GM19438 (cell line): Measurements from ENCODE around the gene PRKRA.
"Not testable (repeated sequence)": the region's sequence is repeated elsewhere in the genome, so short reads cannot be mapped to it uniquely, and the experiment has no call there.

Source experiments
- ATAC-seq: cut with Tn5 transposase; IDR thresholded peaks from one replicate; pipeline ENCODE4 v1.9.1; 2021; ENCODE audit warnings: low read depth; ENCODE audit not compliant: unreplicated experiment

The PRKRA gene

DNA sequence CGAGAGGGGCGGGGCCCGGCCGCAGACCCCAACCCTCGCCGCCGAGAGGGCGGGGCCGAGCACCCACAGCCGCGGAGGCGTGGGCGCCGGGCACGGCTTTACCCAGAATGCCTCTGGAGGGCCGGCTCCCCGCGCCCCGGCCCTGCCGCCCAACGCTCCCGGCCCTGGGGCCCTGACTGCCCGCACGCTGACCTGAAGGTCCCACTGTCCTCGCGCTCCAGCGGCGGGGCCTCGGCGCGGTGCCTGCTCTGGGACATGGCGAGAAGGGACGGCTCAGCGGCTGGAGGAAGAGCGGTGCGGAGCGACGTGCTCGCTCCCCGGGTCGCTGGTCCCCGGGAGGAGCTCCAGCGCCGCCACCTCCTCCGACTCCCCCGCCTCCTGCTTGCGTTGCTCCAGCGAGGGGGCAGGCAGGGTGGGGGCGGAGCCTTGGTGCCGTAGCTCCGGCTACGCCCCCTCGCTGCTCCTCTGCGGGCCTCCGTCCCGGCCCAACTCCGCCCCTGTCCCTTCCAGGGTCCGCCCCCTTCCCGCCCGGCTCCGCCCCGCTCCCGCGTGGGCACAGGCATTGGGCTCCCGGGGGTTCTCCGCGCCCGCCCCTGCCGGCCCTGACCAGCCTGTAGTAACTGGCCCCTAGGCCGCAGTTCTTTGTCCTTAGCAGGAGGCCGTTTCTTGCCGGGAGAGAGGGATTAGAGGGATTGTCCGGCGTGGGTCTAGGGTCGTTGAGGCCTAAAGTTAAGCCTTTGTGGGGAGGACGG, at the start of gene PRKRA, which contains the start of gene PJVK:
TSS of gene PRKRA (minus strand) at position 402 of the 752 bp plus-strand sequence. CDS start at position 257, 145 bp downstream.
TSS of gene PJVK (plus strand) at position 605 of the 752 bp plus-strand sequence. CDS start 2,032 bp downstream, outside the sequence.
- peak; percentile 81 for ATAC-seq

DNA sequence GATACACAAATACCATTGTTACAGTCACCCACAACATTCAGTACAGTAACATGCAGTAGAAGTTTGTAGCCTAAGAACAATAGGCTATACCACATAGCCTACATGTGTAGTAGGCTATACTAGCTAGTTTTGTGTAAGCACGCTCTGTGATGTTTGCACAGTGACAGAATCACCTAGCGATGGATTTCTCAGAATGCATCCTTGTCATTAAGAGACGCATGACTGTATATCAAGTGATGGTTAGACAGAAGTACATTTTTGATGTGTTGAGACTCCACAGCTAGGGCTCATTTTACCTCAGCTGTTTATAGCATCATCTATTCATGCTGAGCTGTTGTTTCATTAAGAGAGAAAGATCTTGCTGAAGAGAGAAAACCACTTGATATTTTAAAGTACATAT, 48.7 kb upstream of the PRKRA start:
- no peak for ATAC-seq

DNA sequence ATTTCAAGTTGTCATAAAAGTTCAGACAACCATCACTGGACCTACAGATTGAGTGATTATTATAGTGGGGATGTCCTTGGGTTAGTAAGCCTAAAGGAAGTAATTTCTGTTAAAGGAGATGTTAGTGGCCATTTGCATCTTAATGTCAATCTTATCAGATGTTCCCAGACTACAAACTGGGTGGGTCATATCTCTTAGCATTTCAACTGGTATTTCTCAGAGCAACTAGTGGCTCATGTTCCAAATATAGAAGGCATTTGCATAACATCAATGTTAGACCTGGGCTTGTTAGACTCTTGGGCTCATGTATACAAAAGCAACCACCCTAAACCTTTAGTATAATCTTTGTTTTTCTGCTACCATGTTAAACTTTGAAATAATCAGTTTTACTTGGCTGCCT, 47.2 kb upstream of the PRKRA start:
- ATAC-seq: no peak

DNA sequence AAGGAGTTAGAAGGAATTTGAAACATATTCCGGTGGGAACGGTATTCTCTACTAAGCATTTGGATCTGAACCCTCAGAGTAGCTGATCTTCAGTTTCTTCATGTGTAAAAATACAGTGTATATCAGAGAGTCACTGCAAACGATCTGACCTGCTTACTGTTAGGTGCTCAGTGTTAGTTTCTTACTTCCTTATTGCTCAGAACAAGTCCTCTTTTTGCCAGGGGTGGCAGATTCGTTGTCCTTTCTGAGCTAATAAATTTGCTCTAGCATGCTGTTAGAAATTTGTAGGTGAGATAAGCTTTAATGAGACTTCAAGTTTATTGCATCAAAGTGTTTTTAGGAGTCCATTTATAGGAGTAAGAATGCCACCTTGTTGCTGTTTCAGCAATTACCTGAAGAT, 45.1 kb upstream of the PRKRA start:
- no peak for ATAC-seq

DNA sequence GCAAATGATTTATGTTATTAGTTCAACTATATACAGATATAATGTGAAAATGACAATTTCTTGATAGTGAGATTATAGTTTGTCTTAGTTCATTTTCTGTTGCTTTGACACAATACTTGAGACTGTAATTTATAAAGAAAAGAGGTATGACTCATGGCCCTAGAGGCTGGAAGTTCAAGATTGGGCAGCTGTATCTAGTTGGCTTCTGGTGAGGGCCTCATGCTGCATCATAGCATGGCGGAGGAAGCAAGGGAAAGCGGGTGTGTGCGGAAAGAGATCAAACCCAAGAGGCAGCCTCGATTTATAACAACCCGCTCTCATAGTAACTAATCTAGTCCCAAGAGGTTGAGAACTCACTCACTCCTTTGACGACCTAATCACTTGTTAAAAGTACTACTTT, 40.6 kb upstream of the PRKRA start:
- no peak for ATAC-seq

DNA sequence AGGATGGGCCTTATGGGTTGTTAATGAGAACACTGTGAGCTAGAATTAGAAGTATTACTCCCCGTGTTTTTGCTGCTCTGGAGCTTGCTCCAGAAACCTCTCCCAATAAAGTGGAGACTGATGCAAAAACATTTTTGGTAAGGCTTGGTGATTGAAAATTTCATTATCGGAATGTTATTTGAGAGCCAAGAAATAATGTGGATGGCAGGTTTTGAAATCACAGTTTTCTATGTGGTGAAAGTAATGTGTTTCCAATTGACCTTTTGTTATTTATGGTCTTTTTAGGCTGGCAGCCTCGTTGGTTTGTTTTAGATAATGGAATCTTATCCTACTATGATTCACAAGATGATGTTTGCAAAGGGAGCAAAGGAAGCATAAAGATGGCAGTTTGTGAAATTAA, 34.4 kb upstream of the PRKRA start:
- no peak for ATAC-seq

DNA sequence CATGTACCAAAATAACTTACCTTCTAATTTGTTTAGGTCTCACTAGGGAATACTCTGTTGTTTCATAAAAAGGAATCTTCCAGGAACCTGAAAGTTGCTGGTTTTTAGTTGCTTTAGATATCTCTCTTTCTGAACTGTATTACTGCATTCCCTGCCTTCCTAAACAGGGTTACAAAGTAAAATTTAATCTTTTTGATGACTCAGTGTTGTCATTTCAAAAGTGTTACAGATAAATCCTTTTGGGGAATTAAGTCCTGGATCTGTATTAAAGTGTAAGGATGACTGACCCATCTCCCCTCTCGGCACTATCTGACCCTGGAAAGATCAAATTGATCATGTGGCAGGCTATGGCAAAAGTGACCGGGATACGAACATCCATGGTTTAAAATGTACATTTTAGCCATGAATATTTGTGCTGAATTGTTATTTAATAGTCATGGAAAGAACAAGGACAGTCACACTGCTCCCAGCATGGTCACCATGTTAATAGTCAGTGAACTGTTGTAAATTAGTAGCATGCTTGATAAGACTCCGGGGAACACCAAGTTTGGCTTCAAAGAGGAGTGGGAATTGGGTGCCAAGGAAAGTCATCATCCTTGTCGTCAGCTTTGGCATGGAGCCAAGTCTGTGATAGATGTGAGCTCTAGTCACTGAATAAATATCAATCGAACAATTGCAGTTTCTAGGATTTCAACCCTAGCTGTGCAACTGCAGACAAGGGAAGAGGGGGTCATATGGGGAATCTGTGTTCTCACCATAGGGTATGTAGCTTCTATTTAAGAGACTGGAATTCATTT, 33.5 kb upstream of the PRKRA start:
- ATAC-seq: no peak

DNA sequence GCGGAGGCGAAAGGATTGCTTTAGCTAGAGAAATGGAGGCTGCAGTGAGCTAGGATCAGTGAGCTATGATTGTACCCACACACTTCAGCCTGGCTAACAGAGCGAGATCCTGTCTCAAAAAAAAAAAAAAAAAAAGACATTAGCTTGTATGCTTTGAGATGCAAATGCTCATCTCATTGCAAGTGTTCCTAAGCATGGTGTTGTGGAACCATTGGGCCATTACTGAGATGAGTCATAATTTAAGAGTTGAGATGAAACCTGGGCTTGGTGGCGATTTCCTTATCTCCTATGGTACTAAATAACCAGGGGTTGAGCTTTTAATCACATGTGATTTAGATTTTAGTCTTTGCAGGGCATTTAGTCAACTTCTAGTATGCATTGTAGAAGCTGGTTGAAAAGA, 31.5 kb upstream of the PRKRA start:
- peak; percentile 19 for ATAC-seq

DNA sequence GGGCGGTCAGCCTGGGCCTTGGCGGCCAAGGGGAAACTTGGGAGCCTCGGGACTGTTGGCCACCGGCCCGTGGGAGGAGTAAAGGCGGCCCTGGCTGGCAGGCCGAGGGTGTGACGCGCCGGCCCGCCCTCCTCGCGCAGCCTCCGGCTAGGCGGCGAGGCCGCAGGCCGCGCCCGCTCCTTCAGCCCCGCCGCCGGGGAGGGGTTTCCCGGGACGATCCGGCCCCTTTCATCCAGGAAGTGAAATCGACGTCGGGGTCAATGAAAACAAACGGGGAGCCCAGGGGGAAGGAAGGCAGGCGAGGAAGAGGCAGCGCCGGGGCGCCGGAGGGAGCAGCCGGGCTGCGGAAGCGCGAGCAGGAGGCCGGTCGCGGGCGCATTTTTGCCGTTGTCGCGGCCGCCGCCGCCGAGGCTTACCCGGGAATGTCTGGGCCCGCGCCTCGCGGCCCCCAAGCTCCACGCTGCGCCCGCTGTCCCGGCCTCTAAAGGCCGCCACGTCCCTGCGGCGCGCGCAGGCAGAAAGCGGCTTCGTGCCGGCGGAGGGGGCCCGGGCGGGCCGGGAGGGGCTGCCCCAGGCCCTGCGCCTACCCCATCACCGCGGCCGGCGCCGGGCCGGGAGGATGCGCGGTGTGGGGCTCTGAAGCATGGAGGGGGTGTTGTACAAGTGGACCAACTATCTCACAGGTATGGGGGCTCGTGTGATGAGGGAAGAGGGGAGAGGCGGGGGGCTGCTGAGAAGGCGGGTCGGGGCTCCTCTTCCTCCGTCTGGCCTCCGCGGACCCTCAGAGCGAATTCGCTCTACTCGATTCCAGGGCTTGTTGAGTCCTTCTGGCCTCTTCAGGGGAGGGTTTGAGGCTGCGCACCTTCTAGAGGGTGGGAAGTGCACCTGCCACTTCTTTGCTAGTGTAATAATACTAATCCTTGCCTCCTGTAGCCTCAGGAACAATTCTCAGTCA, 29.5 kb upstream of the PRKRA start, which contains the start of gene PLEKHA3:
TSS of gene PLEKHA3 (plus strand) at position 231 of the 955 bp plus-strand sequence. CDS start at position 644, 413 bp downstream.
- ATAC-seq: peak; percentile 64

DNA sequence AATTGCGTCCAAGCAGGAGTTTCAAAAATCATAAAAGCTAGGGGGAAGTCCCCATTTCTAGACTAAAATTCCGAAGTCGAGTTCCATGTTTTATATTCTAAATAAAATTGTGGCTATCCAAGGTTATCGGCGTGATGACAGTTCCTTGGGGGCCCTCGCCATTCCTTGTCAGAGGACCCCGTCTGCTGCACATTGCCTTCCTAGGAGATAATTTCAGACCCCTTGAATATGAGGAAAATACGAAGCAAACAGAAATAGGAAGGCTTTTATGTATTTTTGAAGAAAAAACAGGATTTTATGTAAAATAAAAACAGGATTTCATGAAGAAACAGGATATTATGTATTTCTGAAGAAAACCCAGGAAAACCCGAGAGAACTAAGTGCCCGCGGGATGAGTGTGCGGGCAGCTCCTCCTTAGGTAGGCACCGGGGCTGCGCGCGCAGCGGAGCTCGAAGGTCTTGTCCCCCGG, 28.8 kb upstream of the PRKRA start:
- no peak for ATAC-seq

DNA sequence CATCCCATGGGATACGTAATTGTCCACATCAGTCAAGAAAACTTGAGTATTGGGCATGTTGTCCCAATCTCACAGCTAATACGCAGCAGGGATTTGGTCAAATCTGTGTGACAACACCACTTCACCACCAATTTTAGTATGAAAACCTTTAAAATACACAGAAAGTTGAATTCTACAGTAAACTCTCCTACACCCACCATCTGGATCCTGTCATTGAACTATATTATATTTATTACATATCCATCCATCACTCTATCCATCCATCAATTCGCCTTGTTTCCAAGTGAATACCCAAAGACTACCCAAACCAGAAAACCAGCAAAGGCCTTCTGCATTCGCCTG, 28.3 kb upstream of the PRKRA start:
- no peak for ATAC-seq

DNA sequence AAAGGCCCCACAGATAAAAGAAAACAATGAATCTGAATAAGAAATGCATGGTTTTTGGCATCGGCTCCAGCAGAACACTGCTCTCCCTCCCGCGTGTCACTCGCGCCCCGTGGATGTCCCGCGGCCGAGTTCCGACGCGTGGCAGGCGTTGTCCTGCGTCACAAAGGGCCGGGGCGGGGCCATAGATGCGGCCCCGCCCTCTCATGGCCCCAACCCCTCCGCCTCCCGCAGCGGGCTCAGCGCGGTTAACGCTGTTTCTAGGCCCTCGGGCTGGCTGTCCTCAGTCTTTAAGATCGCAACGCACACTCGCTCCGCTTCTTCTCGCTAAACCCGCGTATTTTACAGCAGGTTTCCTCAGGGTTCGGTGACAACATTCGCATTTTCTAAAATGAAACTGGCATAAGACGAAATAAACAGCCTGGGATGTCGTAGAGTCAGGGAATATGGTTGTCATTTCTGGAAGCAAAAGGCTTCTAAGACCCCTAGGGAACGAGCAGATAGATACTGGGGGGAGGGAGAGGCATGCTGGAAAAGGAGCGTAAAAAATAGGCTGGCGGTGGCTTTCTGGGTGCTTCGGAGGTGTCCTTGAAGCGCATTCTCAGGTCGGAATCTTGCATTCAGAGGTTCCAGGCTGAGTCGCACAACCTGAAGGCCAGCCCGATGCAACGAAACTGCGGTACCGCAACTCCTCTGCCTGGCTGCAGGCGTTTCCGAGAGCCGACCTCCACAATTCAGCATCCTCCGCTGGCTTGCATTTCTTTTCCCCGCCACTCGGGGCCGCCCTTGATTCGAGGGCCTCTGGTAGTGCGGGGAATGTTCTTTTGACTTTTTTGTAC, 27.7 kb upstream of the PRKRA start, which contains the start of gene FKBP7:
TSS of gene FKBP7 (minus strand) at position 162 of the 836 bp plus-strand sequence. CDS start at position 61, 101 bp downstream.
- peak; percentile 42 for ATAC-seq

DNA sequence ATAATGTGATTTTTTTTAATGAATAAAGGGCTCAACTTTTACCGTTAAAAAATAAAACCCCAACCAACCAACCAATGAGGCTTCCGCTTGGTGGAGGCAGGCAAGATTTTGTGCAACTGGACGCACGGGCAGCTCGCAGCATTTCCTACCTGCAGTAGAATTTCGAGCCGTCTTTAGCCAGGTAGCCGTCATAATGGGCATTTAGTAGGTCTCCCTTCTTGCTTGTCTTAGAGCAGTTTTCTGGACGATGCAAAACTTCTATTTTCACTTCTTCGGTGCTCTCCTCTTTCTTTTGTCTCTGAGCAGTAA, 27.1 kb upstream of the PRKRA start:
- no peak for ATAC-seq

DNA sequence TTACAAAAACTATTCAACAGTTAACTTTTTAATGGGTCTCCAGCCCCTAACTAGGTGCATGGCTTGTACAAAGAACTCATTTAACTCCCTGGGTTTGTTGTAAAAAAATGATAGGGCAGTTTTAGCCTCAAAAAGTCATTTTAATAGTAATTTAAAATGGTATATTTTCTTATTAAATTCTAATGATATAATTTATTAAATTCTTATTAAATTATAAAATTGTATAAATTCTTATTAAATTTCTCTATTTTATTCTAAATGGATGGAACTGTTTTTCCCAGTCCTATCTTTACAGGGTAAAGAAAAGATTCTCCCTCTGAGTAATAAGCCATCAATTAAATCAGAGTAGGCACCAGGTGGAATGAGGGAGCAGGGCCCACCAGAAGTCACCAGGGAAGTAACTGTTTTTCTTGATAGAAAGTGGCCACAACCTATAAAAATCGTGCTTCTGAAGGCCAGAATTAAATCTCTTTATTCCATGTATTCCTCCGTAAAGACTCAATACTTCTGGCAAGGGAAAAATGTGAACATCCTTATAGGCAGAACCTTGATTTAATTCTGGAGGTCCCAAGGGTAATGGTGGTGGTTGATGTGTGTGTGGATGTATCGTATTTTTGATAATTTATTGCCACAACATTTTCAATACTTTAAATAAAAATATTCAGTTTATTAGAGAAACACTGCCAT, 26.6 kb upstream of the PRKRA start:
- no peak for ATAC-seq

DNA sequence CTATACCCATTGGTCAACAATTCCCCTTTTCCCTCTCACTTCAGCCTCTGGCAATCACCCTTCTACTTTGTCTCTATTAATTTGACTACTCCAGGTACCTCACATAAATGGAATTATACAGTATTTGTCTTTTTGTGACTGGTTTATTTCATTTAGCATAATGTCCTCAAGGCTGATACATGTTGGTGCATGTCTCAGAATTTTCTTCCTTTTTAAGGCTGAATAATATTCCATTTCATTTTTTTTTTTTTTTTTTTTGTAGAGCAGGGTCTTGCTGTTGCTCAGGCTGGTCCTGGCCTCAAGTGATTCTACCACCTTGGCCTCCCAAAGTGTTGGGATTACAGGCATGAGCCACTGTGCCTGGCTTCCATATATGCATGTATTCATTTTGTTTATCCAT, 25.5 kb upstream of the PRKRA start:
- no peak for ATAC-seq

DNA sequence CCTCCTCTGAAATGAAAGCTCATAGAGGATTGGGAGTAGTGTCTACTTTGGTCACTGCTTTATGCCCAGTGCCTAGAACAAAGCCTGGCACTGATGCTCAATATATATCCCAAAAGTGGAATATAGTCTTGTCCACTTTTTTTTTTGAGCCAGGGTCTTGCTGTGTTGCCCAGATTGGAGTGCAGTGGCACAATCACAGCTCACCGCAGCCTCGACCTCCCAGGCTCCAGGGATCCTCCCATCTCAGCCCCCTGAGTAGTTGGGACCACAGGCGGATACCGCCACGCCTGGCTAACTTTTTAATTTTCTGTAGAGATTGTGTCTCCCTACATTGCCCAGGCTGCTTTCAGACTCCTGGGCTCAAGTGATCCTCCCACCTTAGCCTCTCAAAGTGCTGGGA, 23.6 kb upstream of the PRKRA start:
- ATAC-seq: no peak

DNA sequence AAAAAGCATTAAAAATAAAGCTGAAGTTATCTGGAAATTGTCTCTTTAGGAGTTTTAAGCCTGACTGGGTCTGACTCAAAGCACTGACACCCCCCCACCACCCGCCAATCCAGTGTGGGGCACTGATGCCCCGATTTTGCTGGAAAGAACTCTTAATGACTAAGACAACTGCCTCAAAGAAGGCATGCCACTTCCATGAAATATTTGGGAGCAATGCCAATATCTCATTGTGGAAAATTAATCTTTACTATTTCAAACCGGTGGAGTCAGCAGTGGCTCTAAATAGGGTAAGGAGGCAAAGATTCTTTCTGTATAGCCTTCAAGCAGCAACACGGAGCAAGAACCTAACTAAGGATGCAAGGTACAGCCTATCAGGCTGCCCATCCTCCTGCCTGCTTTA, 23.0 kb upstream of the PRKRA start:
- ATAC-seq: no peak

DNA sequence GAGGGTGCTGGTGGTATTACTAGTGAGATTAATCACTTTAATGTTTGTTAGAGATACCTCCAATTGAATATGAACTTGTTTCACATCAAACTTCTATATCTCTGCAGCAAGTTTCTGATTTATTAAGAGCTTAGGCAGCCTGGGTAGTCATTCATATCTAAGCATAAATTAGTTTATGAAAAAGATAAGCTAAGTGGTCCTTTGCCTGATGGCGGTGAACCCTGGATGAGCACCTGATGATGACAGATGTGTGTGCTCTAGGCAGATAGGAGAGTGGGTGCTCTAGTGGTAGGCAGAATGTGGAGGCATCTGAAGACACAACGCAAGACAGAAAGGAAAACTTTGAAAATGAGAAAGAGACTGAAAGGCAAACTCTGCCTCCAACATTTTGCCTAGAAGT, 22.4 kb upstream of the PRKRA start:
- no peak for ATAC-seq

DNA sequence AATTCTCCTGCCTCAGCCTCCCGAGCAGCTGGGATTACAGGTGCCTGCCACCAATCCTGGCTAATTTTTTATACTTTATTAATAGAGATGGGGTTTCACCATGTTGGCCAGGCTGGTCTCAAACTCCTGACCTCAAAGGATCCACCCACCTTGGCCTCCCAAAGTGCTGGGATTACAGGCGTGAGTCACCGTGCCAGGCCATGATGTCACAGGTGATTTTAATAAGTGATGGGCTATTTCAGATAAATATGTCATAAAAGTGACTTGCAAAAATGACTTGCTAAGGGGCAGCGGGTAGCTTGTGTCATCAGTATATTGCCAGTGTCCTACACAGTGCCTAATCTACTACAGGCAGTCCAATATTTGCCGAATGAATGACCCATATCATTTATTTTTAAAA, 20.3 kb upstream of the PRKRA start:
- not testable (repeated sequence) for ATAC-seq
